ENCODE measurements around the gene OPCML.

DNA sequence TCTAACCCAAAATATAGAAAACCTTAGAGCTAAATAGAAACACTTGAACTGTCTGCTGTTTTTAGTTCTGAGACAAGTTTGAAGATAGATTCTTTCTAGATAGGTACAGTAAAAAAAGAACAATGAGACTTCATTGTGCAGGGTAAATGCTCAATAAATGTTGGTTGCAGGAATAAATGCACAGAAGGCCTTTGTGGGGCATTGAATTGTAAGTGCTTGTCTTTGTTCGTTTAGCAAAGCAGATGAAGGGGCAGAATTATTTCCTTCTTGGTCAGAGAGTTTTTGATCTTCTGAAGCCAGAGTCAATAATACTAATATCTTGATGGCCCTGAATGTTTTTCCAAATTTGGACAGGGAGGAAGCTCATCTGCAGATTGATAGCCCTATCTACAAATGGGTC lies 340.4 kb downstream of the OPCML start:
- TF ChIP-seq, protein P1, sequence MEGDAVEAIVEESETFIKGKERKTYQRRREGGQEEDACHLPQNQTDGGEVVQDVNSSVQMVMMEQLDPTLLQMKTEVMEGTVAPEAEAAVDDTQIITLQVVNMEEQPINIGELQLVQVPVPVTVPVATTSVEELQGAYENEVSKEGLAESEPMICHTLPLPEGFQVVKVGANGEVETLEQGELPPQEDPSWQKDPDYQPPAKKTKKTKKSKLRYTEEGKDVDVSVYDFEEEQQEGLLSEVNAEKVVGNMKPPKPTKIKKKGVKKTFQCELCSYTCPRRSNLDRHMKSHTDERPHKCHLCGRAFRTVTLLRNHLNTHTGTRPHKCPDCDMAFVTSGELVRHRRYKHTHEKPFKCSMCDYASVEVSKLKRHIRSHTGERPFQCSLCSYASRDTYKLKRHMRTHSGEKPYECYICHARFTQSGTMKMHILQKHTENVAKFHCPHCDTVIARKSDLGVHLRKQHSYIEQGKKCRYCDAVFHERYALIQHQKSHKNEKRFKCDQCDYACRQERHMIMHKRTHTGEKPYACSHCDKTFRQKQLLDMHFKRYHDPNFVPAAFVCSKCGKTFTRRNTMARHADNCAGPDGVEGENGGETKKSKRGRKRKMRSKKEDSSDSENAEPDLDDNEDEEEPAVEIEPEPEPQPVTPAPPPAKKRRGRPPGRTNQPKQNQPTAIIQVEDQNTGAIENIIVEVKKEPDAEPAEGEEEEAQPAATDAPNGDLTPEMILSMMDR (IDR thresholded peaks at IDR 0.05) = no peak
- TF ChIP-seq POLR2A (IDR thresholded peaks at IDR 0.05) = no peak
